B cell (primary cell): Measurements from ENCODE around the gene IL7R. TPM values are rescaled to one million over a fixed set of nuclear protein-coding genes. Genes with fewer than 3 reads are reported as not detected.

ENCODE experiments used
- ATAC-seq: fragments of 200-7000 bp; cut with Tn5 transposase; one replicate; pipeline ENCODE4 v1.10.0; 2021; ENCODE audit warnings: low read depth, mild to moderate bottlenecking, moderate number of reproducible peaks, moderate library complexity
- CTCF ChIA-PET: fragments of 350-600 bp; sonication (Branson Sonifier 250); formaldehyde crosslinking; loops from one replicate; lab custom pipeline; 2021; ENCODE audit warnings: antibody characterized with exemption, inconsistent platforms; lab: Charles Lee
- POLR2A ChIA-PET: fragments of 350-600 bp; sonication (Branson Sonifier 250); formaldehyde crosslinking; loops from one replicate; lab custom pipeline; 2021; ENCODE audit warnings: antibody characterized with exemption; lab: Charles Lee
- DNase-seq: peaks from one replicate; pipeline ENCODE4 v3.0.0; 2013
- H2AFZ ChIP-seq: 2 replicates; pipeline ENCODE4 v1.6.1; 2012; ENCODE audit warnings: mild to moderate bottlenecking, low read depth, low read length; ENCODE audit not compliant: insufficient read depth, poor library complexity, severe bottlenecking
- H3K27ac ChIP-seq, 2 donors: 1 replicate in 1 of 2; 2 replicates in 1 of 2; pipeline ENCODE4 v1.5.1; 2012 to 2013; ENCODE audit warnings: low read length in 2 of 2, mild to moderate bottlenecking in 2 of 2, moderate library complexity in 1 of 2
- H3K27me3 ChIP-seq, 4 experiments: fragments of 200-600 bp in 1 of 4; sonication (generic) in 1 of 4; replicated peaks in 1 of 4; 1 replicate in 2 of 4; 2 replicates in 2 of 4; pipeline versions ENCODE4 v1.6.1 to v1.7.0; 2013 to 2016; ENCODE audit warnings: low read length in 3 of 4, mild to moderate bottlenecking in 2 of 4, mixed read lengths in 1 of 4, moderate library complexity in 1 of 4; ENCODE audit not compliant: insufficient read depth in 4 of 4, control insufficient read depth in 3 of 4; ENCODE audit errors: control extremely low read depth in 1 of 4
- H3K36me3 ChIP-seq, 2 experiments: replicated peaks in 1 of 2; 1 replicate in 1 of 2; 2 replicates in 1 of 2; pipeline versions ENCODE4 v1.6.1 to v1.7.1; 2013; ENCODE audit warnings: low read length in 1 of 2; ENCODE audit not compliant: insufficient read depth in 2 of 2, control insufficient read depth in 1 of 2; ENCODE audit errors: control extremely low read depth in 1 of 2, extremely low read depth in 1 of 2
- H3K4me1 ChIP-seq, 2 donors: fragments of 200-600 bp in 1 of 2; sonication (generic) in 1 of 2; 1 replicate in 1 of 2; 2 replicates in 1 of 2; pipeline versions ENCODE4 v1.5.1 to v1.6.1; 2013 to 2017; ENCODE audit warnings: low read length in 2 of 2; ENCODE audit not compliant: control insufficient read depth in 2 of 2, insufficient read depth in 2 of 2
- H3K4me2 ChIP-seq: replicated peaks from 2 replicates; pipeline ENCODE3; 2012; ENCODE audit warnings: mild to moderate bottlenecking, low read depth, low read length; ENCODE audit not compliant: poor library complexity, severe bottlenecking
- H3K4me3 ChIP-seq, 5 experiments: fragments of 200-600 bp in 1 of 5; sonication (generic) in 1 of 5; 1 replicate in 3 of 5; 2 replicates in 2 of 5; pipeline versions ENCODE4 v1.5.1 to v1.7.0; 2011 to 2016; ENCODE audit warnings: low read length in 4 of 5, mild to moderate bottlenecking in 4 of 5, low read depth in 2 of 5, control low read depth in 1 of 5, moderate library complexity in 1 of 5; ENCODE audit not compliant: insufficient read depth in 1 of 5; ENCODE audit errors: control extremely low read depth in 1 of 5, extremely low read depth in 1 of 5
- H3K79me2 ChIP-seq: fragments of 200-600 bp; sonication (generic); one replicate; pipeline ENCODE4 v1.6.0; 2016; ENCODE audit warnings: low read length; ENCODE audit not compliant: control insufficient read depth, insufficient read depth
- H3K9ac ChIP-seq: fragments of 200-600 bp; sonication (generic); 2 replicates; pipeline ENCODE4 v1.6.1; 2017; ENCODE audit warnings: mild to moderate bottlenecking, low read length, moderate library complexity
- H3K9me3 ChIP-seq, 3 donors: one replicate each; pipeline versions ENCODE4 v1.6.1 to v1.7.1; 2013; ENCODE audit warnings: low read length in 2 of 3; ENCODE audit not compliant: control insufficient read depth in 2 of 3, insufficient read depth in 1 of 3; ENCODE audit errors: control extremely low read depth in 1 of 3
- H4K20me1 ChIP-seq: 2 replicates; pipeline ENCODE4 v1.6.0; 2012; ENCODE audit warnings: mild to moderate bottlenecking, low read length; ENCODE audit not compliant: insufficient read depth, control insufficient read depth, poor library complexity, severe bottlenecking
- H3K27ac Mint-ChIP-seq: one replicate; pipeline ENCODE4 v1.8.0; 2021; ENCODE audit warnings: mixed read lengths
- H3K27me3 Mint-ChIP-seq: one replicate; pipeline ENCODE4 v1.8.0; 2021; ENCODE audit warnings: mixed read lengths
- H3K4me1 Mint-ChIP-seq: one replicate; pipeline ENCODE4 v1.8.0; 2021; ENCODE audit warnings: mixed read lengths
- H3K4me3 Mint-ChIP-seq: one replicate; pipeline ENCODE4 v1.8.0; 2021; ENCODE audit warnings: mixed read lengths
- H3K9me3 Mint-ChIP-seq: one replicate; pipeline ENCODE4 v1.8.0; 2022; ENCODE audit warnings: mixed read lengths; ENCODE audit not compliant: insufficient read depth
- EZH2 ChIP-seq: IDR thresholded peaks from 2 replicates; pipeline ENCODE4 v1.6.1; 2012; ENCODE audit warnings: borderline replicate concordance, low read depth, mild to moderate bottlenecking, moderate library complexity, low read length; ENCODE audit not compliant: insufficient read depth, poor library complexity, severe bottlenecking
- WGBS: methylation state at CpG from one replicate; pipeline ENCODE4 v1.1.5; 2013; ENCODE audit warnings: missing lambda C conversion rate; ENCODE audit not compliant: insufficient coverage; 5-methylcytosine and 5-hydroxymethylcytosine counted together
- intact Hi-C: fragments of 100-400 bp; cut with micrococcal nuclease; formaldehyde crosslinking; loops from one replicate; pipeline ENCODE4 v1.10.0; 2022
- polyA plus RNA-seq: library from polyadenylated mRNA; depleted of rRNA; stranded (reverse); fragments of >200 nt; gene quantifications from 2 replicates; pipeline ENCODE4 v1.2.3, GENCODE V29; 2012
- total RNA-seq, 2 donors: library from RNA; stranded (reverse); fragments of 120-200 nt in 1 of 2; gene quantifications; 1 replicate in 1 of 2; 2 replicates in 1 of 2; pipeline versions ENCODE4 v1.2.3 to v1.2.4, GENCODE V29; 2013 to 2022
- TF ChIP-seq, protein P1 (sequence below): fragments of 200-600 bp; IDR thresholded peaks from one replicate; pipeline ENCODE4 v1.8.0; 2022; ENCODE audit warnings: antibody characterized with exemption, mild to moderate bottlenecking

Gene IL7R
- total and polyA plus RNA-seq, 2 donors (not counting 1 experiment from before 2014, with no cell fraction given): 2.4 TPM

GRCh38 chr5:35920890-35921289, 64.2 kb downstream of the IL7R start:
- H3K36me3 ChIP-seq: no peaks in the 10 kb centered on the region
- POLR2A ChIA-PET: no interaction called here
- ATAC-seq (no peak), DNase-seq (no peak)
- H3K4me1 ChIP-seq: peaks cover 6% of the 10 kb centered on the region in 2 donors
- no peaks in the 10 kb centered on the region for H4K20me1 ChIP-seq
- Mint-ChIP-seq H3K9me3 (peaks cover 8% of the 10 kb centered on the region), H3K4me3 (no peak overlapping the region), H3K4me1 (peaks cover 10% of the 10 kb centered on the region), H3K27me3 (peaks cover 22% of the 10 kb centered on the region), H3K27ac (no peak overlapping the region)
- no peak overlapping the region for H3K4me2 ChIP-seq
- intact Hi-C loops: loop anchor here (10.0 kb wide), 1 partner anchor 696 kb away; no protein-coding TSS in a partner anchor
- no peak overlapping the region for H3K4me3 ChIP-seq
- TF ChIP-seq EZH2: no peak
- TF ChIP-seq, protein P1, sequence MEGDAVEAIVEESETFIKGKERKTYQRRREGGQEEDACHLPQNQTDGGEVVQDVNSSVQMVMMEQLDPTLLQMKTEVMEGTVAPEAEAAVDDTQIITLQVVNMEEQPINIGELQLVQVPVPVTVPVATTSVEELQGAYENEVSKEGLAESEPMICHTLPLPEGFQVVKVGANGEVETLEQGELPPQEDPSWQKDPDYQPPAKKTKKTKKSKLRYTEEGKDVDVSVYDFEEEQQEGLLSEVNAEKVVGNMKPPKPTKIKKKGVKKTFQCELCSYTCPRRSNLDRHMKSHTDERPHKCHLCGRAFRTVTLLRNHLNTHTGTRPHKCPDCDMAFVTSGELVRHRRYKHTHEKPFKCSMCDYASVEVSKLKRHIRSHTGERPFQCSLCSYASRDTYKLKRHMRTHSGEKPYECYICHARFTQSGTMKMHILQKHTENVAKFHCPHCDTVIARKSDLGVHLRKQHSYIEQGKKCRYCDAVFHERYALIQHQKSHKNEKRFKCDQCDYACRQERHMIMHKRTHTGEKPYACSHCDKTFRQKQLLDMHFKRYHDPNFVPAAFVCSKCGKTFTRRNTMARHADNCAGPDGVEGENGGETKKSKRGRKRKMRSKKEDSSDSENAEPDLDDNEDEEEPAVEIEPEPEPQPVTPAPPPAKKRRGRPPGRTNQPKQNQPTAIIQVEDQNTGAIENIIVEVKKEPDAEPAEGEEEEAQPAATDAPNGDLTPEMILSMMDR: no peak
- peaks cover 0 to 7% (median 0%) of the 10 kb centered on the region in 3 donors for H3K9me3 ChIP-seq
- WGBS: 82% methylated on average over 11 of the region's 11 CpGs
- CTCF ChIA-PET: interaction anchor here (1.0 kb wide), 1 partner anchor 142 kb away, joined by 3 read pairs; no protein-coding TSS in a partner anchor
- H3K9ac ChIP-seq: no peak overlapping the region
- peaks cover 0 to 10% (median 4%) of the 10 kb centered on the region in 4 experiments for H3K27me3 ChIP-seq
- no peak overlapping the region for H2AFZ ChIP-seq
- no peaks in the 10 kb centered on the region for H3K79me2 ChIP-seq
- H3K27ac ChIP-seq: no peak overlapping the region

DNA sequence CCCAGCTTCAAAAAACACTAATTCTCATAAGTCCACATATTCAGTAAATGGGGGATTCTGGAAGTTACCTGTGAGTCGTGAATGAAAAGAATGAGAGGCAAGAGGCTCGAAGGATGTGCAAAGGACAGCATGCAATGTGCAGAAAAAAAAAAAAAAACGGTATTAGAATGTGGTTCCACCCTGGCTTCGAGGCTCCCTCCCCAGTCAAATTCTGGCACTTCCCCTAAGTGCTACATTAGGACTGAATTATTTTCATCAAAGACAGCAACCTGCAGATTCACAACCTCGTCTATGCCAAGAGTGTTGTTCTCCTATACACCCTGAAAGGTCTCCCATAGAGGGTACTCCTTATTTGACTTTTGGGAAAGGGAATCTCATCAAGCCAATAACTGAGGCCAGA, 65.2 kb downstream of the IL7R start:
- 33% methylated on average over 1 of the region's 5 CpGs for WGBS
- Histone ChIP-seq H3K36me3 (no peaks in the 10 kb centered on the region), H3K9ac (no peak overlapping the region), H3K4me3 (no peak overlapping the region), H3K4me1 (peaks cover 6% of the 10 kb centered on the region in 2 donors), H3K4me2 (no peak overlapping the region), H2AFZ (no peak overlapping the region), H3K9me3 (peaks cover 0 to 7% (median 0%) of the 10 kb centered on the region in 3 donors), H3K79me2 (no peaks in the 10 kb centered on the region), H3K27me3 (peaks cover 0 to 10% (median 4%) of the 10 kb centered on the region in 4 experiments), H4K20me1 (no peaks in the 10 kb centered on the region), H3K27ac (no peak overlapping the region)
- CTCF ChIA-PET: interaction anchor here (1.0 kb wide), 1 partner anchor 144 kb away, joined by 3 read pairs; no protein-coding TSS in a partner anchor
- POLR2A ChIA-PET: no interaction called here
- TF ChIP-seq EZH2: no peak
- TF ChIP-seq, protein P1: no peak
- ATAC-seq: no peak
- Mint-ChIP-seq H3K4me1 (peaks cover 10% of the 10 kb centered on the region), H3K27ac (no peak overlapping the region), H3K4me3 (no peak overlapping the region), H3K27me3 (peaks cover 30% of the 10 kb centered on the region), H3K9me3 (peaks cover 8% of the 10 kb centered on the region)
- intact Hi-C loops: loop anchor here (10.0 kb wide), 1 partner anchor 697 kb away; no protein-coding TSS in a partner anchor
- DNase-seq: no peak
